ENCODE data around the gene GNG14. TPM values are rescaled to one million over a fixed set of nuclear protein-coding genes. Genes with fewer than 3 reads are reported as not detected.

GNG14 gene
- total and polyA plus RNA-seq, 2 experiments from 2014 or later, result not detected

DNA sequence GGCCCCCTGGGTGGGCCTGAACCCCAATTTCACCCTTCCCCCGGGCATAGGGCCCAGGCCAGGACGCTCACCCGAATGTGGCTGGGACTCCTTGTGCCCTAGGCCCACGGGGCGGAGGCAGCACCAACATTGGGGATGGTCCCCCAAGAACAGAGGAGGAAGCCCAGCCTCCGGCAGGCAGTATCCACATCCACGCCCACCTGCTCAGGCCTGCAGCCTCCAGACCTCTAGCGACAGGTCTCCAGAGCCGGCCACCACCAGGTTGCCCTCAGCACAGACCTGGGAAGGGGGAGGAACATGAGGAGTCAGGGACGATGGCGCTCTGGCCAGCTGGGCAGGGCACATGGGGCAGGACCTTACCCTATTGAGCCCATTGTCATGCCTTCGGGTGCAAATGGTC lies 1.2 kb downstream of the GNG14 start:
- Histone ChIP-seq H3K4me1 (ENCODE audit: insufficient read depth) (no peaks in the 10 kb centered on the region), H3K36me3 (replicated peaks; ENCODE audit: insufficient read depth, low read depth) (no peaks in the 10 kb centered on the region), H2AFZ (no peak overlapping the region), H3K4me2 (no peak overlapping the region), H3K4me3 (no peak overlapping the region), H3K27ac (no peak overlapping the region), H3K9me2 (replicated peaks; ENCODE audit: insufficient read depth) (no peaks in the 10 kb centered on the region), H3K27me3 (no peaks in the 10 kb centered on the region), H3K9me3 (ENCODE audit: low read depth) (no peaks in the 10 kb centered on the region), H4K20me1 (ENCODE audit: insufficient read depth, poor library complexity, severe bottlenecking) (no peaks in the 10 kb centered on the region), H3K79me2 (no peaks in the 10 kb centered on the region)
- 96% methylated on average over 12 of the region's 12 CpGs for WGBS (ENCODE audit: low lambda C conversion rate, missing lambda C conversion rate)
- TF ChIP-seq EZH2phosphoT487 (IDR thresholded peaks at IDR 0.05; ENCODE audit: low read depth, severe bottlenecking, unreplicated experiment) (no peak), EZH2 (IDR thresholded peaks at IDR 0.05; ENCODE audit: borderline replicate concordance) (no peak)
- TF ChIP-seq, protein P1, sequence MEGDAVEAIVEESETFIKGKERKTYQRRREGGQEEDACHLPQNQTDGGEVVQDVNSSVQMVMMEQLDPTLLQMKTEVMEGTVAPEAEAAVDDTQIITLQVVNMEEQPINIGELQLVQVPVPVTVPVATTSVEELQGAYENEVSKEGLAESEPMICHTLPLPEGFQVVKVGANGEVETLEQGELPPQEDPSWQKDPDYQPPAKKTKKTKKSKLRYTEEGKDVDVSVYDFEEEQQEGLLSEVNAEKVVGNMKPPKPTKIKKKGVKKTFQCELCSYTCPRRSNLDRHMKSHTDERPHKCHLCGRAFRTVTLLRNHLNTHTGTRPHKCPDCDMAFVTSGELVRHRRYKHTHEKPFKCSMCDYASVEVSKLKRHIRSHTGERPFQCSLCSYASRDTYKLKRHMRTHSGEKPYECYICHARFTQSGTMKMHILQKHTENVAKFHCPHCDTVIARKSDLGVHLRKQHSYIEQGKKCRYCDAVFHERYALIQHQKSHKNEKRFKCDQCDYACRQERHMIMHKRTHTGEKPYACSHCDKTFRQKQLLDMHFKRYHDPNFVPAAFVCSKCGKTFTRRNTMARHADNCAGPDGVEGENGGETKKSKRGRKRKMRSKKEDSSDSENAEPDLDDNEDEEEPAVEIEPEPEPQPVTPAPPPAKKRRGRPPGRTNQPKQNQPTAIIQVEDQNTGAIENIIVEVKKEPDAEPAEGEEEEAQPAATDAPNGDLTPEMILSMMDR (IDR thresholded peaks at IDR 0.05; ENCODE audit: poor library complexity), result no peak
- no peak for DNase-seq (ENCODE audit: low spot score)

DNA sequence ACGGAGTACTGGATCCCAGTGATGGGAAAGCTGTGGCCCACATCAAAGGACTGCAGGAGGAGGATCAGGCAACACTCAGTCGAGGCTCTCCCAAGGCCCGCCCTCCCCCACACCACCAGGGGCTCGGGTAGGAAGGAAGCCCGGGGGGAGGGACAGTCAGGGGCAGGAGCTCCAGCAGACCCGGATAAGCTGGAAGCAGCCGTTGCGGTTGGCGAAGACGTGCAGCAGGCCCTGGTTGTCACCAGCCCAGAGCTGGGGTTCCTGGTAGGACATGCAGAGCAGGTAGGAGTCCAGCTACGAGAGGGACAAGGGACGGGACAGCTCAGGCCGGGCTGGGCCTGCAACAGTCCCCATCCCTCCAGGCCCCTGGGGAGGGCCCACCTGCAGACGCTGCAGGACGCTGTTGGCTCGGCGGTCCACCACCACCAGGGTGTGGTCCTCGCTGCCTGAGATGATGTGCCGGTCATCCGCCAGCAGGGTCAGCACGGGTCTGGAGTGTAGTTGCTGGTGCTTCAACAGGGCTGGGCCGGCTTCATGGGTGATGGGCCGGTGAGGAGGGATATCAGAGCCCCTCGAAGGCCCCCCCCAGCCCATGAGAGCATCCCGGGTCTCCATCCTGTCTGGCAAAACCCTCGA lies 1.9 kb downstream of the GNG14 start:
- Histone ChIP-seq H3K27me3 (no peaks in the 10 kb centered on the region), H3K9me2 (replicated peaks; ENCODE audit: insufficient read depth) (no peaks in the 10 kb centered on the region), H2AFZ (no peak overlapping the region), H3K79me2 (no peaks in the 10 kb centered on the region), H3K9me3 (ENCODE audit: low read depth) (no peaks in the 10 kb centered on the region), H3K27ac (no peak overlapping the region), H3K4me2 (no peak overlapping the region), H4K20me1 (ENCODE audit: insufficient read depth, poor library complexity, severe bottlenecking) (no peaks in the 10 kb centered on the region), H3K4me1 (ENCODE audit: insufficient read depth) (no peaks in the 10 kb centered on the region), H3K36me3 (replicated peaks; ENCODE audit: insufficient read depth, low read depth) (no peaks in the 10 kb centered on the region), H3K4me3 (no peak overlapping the region)
- no peak for DNase-seq (ENCODE audit: low spot score)
- 91% methylated on average over 24 of the region's 26 CpGs for WGBS (ENCODE audit: low lambda C conversion rate, missing lambda C conversion rate)
- TF ChIP-seq, protein P1 (IDR thresholded peaks at IDR 0.05; ENCODE audit: poor library complexity), result no peak
- TF ChIP-seq EZH2phosphoT487 (IDR thresholded peaks at IDR 0.05; ENCODE audit: low read depth, severe bottlenecking, unreplicated experiment), result no peak
- TF ChIP-seq EZH2 (IDR thresholded peaks at IDR 0.05; ENCODE audit: borderline replicate concordance), result no peak

DNA sequence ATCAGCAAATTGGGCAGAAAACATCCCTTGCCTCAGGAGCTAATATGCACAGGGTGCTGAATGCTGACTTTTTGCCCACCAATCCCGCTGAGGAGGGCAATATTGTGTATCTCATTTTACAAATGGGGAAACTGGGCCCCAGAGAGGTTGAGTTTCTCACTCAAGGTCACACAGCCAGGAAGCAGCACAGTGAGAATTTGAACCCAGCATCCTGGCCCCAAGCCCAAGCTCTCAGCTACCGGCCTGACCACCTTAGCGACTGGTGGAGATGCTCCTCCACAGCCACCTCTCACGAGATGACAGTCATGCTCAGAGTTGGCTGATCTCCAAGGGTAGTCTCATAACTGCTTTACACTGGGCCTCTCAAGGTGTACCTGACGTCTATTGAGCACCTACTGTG lies 5.2 kb downstream of the GNG14 start:
- no peaks in the 10 kb centered on the region for H4K20me1 ChIP-seq (ENCODE audit: insufficient read depth, poor library complexity, severe bottlenecking)
- TF ChIP-seq EZH2 (IDR thresholded peaks at IDR 0.05; ENCODE audit: borderline replicate concordance), result no peak
- no peak for TF ChIP-seq EZH2phosphoT487 (IDR thresholded peaks at IDR 0.05; ENCODE audit: low read depth, severe bottlenecking, unreplicated experiment)
- TF ChIP-seq, protein P1 (IDR thresholded peaks at IDR 0.05; ENCODE audit: poor library complexity), result no peak
- H3K79me2 ChIP-seq, result no peaks in the 10 kb centered on the region
- H3K4me1 ChIP-seq (ENCODE audit: insufficient read depth), result peaks cover 5% of the 10 kb centered on the region
- DNase-seq (ENCODE audit: low spot score), result no peak
- no peak overlapping the region for H3K4me2 ChIP-seq
- H3K27me3 ChIP-seq, result no peaks in the 10 kb centered on the region
- H3K36me3 ChIP-seq (replicated peaks; ENCODE audit: insufficient read depth, low read depth), result no peaks in the 10 kb centered on the region
- H3K9me3 ChIP-seq (ENCODE audit: low read depth), result no peaks in the 10 kb centered on the region
- WGBS (ENCODE audit: low lambda C conversion rate, missing lambda C conversion rate), result 91% methylated on average over 5 of the region's 5 CpGs
- no peaks in the 10 kb centered on the region for H3K9me2 ChIP-seq (replicated peaks; ENCODE audit: insufficient read depth)
- H3K27ac ChIP-seq, result no peak overlapping the region
- H2AFZ ChIP-seq, result no peak overlapping the region
- no peak overlapping the region for H3K4me3 ChIP-seq

All from hepatocyte (in vitro differentiated cells).